Thyroid gland (tissue), 4 donors: ENCODE results near the gene BHLHA9. TPM values are rescaled to one million over a fixed set of nuclear protein-coding genes. Genes with fewer than 3 reads are reported as not detected.

Source experiments
- DNase-seq, 2 donors: peaks; one replicate each; pipeline ENCODE4 v3.0.0-alpha.2; 2019
- H3K27ac ChIP-seq, 3 donors: fragments of 200-600 bp; sonication (generic); 1 replicate in 2 of 3; 2 replicates in 1 of 3; pipeline ENCODE4 v1.5.1; 2016 to 2019; ENCODE audit warnings: mild to moderate bottlenecking in 1 of 3, moderate library complexity in 1 of 3
- H3K27me3 ChIP-seq: fragments of 200-600 bp; sonication (generic); one replicate; pipeline ENCODE4 v1.5.1; 2019
- H3K36me3 ChIP-seq, 2 donors: fragments of 200-600 bp; sonication (generic); one replicate each; pipeline ENCODE4 v1.5.1; 2016 to 2019
- H3K4me1 ChIP-seq, 2 donors: fragments of 200-600 bp; sonication (generic); one replicate each; pipeline ENCODE4 v1.5.1; 2017 to 2019
- H3K4me3 ChIP-seq, 3 donors: fragments of 200-600 bp; sonication (generic); replicated peaks in 1 of 3; 1 replicate in 2 of 3; 2 replicates in 1 of 3; pipeline ENCODE4 v1.5.1; 2016; ENCODE audit warnings: mild to moderate bottlenecking in 1 of 3
- H3K9me3 ChIP-seq: fragments of 200-600 bp; sonication (generic); one replicate; pipeline ENCODE4 v1.5.1; 2017
- CTCF ChIP-seq, 6 experiments: fragments of 200-600 bp in 3 of 6; fragments of 450-650 bp in 3 of 6; sonication (generic) in 3 of 6; IDR thresholded peaks; one replicate each; pipeline ENCODE4 v1.5.1; 2016 to 2019; ENCODE audit warnings: antibody characterized with exemption in 6 of 6, mild to moderate bottlenecking in 2 of 6, inconsistent platforms in 1 of 6, moderate library complexity in 1 of 6
- POLR2A ChIP-seq, 2 donors: fragments of 450-650 bp; IDR thresholded peaks; one replicate each; pipeline ENCODE4 v1.6.1; 2017; ENCODE audit warnings: antibody characterized with exemption in 2 of 2, mild to moderate bottlenecking in 2 of 2, moderate library complexity in 1 of 2
- WGBS, 2 donors: methylation state at CpG; one replicate each; pipeline ENCODE4 v1.1.5; 2017; 5-methylcytosine and 5-hydroxymethylcytosine counted together
- intact Hi-C: fragments of 100-400 bp; cut with DNase I; formaldehyde crosslinking; loops from one replicate; pipeline ENCODE4 v1.15.1; 2023
- total RNA-seq, 4 donors: library from RNA; depleted of rRNA; stranded (reverse); fragments of >200 nt; gene quantifications; one replicate each; pipeline ENCODE4 v1.2.3, GENCODE V29; 2016

BHLHA9 gene
- total RNA-seq, 4 donors from 2014 or later = not detected

DNA sequence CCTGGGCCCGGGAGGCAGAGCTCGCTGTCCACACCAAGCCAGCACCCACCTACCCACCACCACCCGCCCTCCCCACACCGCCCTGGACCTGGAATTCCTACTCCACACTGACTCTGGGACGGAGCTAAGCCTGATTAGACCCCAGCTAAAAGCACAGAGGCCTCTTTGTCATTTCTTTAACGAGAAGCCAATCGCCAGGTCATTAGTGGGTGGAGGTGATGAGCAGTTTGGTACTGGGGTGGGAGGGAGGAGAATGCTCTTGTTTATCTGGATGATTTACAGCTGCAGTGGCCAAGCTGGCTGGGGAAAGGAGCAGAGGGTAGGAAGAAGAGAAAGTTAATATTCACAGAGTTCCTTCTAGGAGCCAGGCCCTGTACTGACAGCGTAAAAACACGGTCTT, 6.0 kb upstream of the BHLHA9 start:
- H3K4me1 ChIP-seq = peaks cover 6 to 16% of the 10 kb centered on the region in 2 donors
- H3K9me3 ChIP-seq = no peaks in the 10 kb centered on the region
- no peak overlapping the region for H3K4me3 ChIP-seq
- H3K36me3 ChIP-seq = no peaks in the 10 kb centered on the region
- intact Hi-C loops = no loop called here
- H3K27ac ChIP-seq = no peak overlapping the region
- no peak for DNase-seq
- H3K27me3 ChIP-seq = no peaks in the 10 kb centered on the region
- TF ChIP-seq CTCF (IDR thresholded peaks at IDR 0.05) = no peak
- WGBS, 2 donors = 71 to 76% methylated on average over 6 to 9 of the region's 9 CpGs

DNA sequence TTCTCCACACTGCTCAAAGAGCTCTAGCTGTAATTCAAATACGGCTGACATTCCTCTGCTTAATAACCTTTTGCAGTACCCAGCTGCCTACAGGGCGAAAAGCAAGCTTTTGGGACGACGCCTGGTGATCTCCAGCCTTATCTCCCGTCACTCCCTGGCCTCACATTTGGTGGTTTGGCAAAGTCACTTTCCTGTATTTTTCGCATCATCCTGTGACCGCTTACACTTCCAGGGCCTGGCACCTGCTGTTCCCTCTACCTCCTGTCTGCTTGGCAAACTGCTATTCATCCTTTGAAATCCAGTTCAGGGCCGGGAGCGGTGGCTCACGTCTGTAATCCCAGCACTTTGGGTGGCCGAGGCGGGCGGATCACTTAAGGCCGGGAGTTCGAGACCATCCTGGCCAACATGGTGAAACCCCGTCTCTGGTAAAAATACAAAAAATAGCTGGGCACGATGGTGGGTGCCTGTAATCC, 2.7 kb upstream of the BHLHA9 start:
- H3K4me1 ChIP-seq = peaks cover 0 to 12% of the 10 kb centered on the region in 2 donors
- no peaks in the 10 kb centered on the region for H3K9me3 ChIP-seq
- intact Hi-C loops = no loop called here
- no peaks in the 10 kb centered on the region for H3K27me3 ChIP-seq
- peak overlapping the region; percentile 24 to 74 (median 68) for H3K4me3 ChIP-seq
- TF ChIP-seq POLR2A (IDR thresholded peaks at IDR 0.05) (no peak), CTCF (IDR thresholded peaks at IDR 0.05) (no peak)
- peak; percentile 17 to 21 for DNase-seq
- peak overlapping the region; percentile 67 to 90 (median 73) for H3K27ac ChIP-seq
- no peaks in the 10 kb centered on the region for H3K36me3 ChIP-seq
- 17 to 24% methylated on average over 17 of the region's 17 CpGs for WGBS, 2 donors

DNA sequence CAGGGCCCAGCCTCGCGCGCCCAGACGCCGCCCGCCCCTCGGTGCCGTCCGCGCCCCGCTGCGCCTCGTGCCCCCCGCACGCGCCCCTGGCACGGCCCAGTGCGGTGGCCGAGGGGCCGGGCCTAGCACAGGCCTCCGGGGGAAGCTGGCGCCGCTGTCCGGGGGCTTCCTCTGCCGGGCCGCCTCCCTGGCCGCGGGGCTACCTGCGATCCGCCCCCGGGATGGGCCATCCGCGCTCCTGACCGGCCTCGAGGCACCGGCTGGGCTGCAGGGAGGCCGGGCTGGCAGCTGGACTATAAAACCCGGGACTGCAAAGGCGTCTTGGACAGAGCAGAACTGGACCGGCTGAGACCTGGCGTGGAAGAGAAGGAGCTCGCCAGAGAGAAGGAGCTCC, 783 bp downstream of the BHLHA9 start:
- no peak overlapping the region for H3K4me3 ChIP-seq
- no peak for TF ChIP-seq CTCF (IDR thresholded peaks at IDR 0.05)
- no peak for TF ChIP-seq POLR2A (IDR thresholded peaks at IDR 0.05)
- no peak overlapping the region for H3K27ac ChIP-seq
- WGBS, 2 donors = 4 to 19% methylated on average over 10 of the region's 42 CpGs
- intact Hi-C loops = loop anchor here (10.0 kb wide), 2 partner anchors 244 to 284 kb away; partner anchors contain the start of gene INPP5K
- H3K9me3 ChIP-seq = no peaks in the 10 kb centered on the region
- H3K36me3 ChIP-seq = no peaks in the 10 kb centered on the region
- H3K27me3 ChIP-seq = no peaks in the 10 kb centered on the region
- peaks cover 0 to 12% of the 10 kb centered on the region in 2 donors for H3K4me1 ChIP-seq
- DNase-seq = no peak

DNA sequence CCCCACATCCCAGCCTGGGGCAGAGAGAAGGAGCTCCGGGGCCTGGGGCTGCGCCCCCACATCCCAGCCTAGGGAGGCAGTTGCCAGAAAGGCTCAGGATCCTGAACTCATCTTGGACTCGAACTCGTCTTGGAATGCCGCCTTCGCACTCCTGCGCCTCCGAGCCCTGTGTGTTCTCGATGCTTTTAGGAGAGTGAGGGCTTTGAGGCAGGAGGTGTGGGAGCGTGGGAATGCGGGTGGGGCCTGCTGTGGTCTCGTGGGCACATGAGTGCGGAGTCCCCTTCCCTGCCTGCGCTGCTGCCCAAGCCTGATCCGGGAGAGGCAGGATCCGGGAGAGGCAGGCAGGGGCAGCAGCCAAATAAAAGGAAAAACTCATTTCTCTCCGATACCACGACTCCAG, 1.2 kb downstream of the BHLHA9 start:
- intact Hi-C loops = loop anchor here (10.0 kb wide), 2 partner anchors 243 to 283 kb away; partner anchors contain the start of gene INPP5K
- H3K4me3 ChIP-seq = no peak overlapping the region
- 40 to 45% methylated on average over 8 to 15 of the region's 18 CpGs for WGBS, 2 donors
- peaks cover 0 to 12% of the 10 kb centered on the region in 2 donors for H3K4me1 ChIP-seq
- no peak overlapping the region for H3K27ac ChIP-seq
- no peak for DNase-seq
- no peaks in the 10 kb centered on the region for H3K9me3 ChIP-seq
- no peaks in the 10 kb centered on the region for H3K36me3 ChIP-seq
- TF ChIP-seq POLR2A (IDR thresholded peaks at IDR 0.05) (no peak), CTCF (IDR thresholded peaks at IDR 0.05) (no peak)
- H3K27me3 ChIP-seq = no peaks in the 10 kb centered on the region

- Histone ChIP-seq H3K4me3 (no peak overlapping the region), H3K27ac (no peak overlapping the region), H3K9me3 (no peaks in the 10 kb centered on the region), H3K36me3 (no peaks in the 10 kb centered on the region), H3K4me1 (peaks cover 0 to 6% of the 10 kb centered on the region in 2 donors), H3K27me3 (no peaks in the 10 kb centered on the region)
- TF ChIP-seq POLR2A (IDR thresholded peaks at IDR 0.05) = no peak
- TF ChIP-seq CTCF (IDR thresholded peaks at IDR 0.05) = no peak
- WGBS, 2 donors = 40 to 70% methylated on average over 3 to 4 of the region's 12 CpGs
- no peak for DNase-seq
- intact Hi-C loops = loop anchor here (10.0 kb wide), 2 partner anchors 242 to 282 kb away; partner anchors contain the start of gene INPP5K
Measured at GRCh38 chr17:1272701-1273100, 2.5 kb downstream of the BHLHA9 start.
